Psoas muscle (tissue), 8 donors: ENCODE measurements around the gene NINJ1. TPM values are rescaled to one million over a fixed set of nuclear protein-coding genes. Genes with fewer than 3 reads are reported as not detected.

ENCODE experiments used
- ATAC-seq, 4 donors: fragments of 200-7000 bp; cut with Tn5 transposase; one replicate each; pipeline ENCODE4 v1.9.1; 2020; ENCODE audit warnings: moderate library complexity in 3 of 4, mild to moderate bottlenecking in 2 of 4
- DNase-seq, 2 donors: peaks; one replicate each; pipeline ENCODE4 v3.0.0-alpha.2; 2020
- H3K27ac ChIP-seq: fragments of 200-600 bp; one replicate; pipeline ENCODE4 v1.8.0; 2022
- H3K27me3 ChIP-seq, 3 donors: fragments of 200-600 bp in 1 of 3; one replicate each; pipeline versions ENCODE4 v1.6.1 to v1.8.0; 2013 to 2022; ENCODE audit warnings: low read length in 2 of 3, mild to moderate bottlenecking in 2 of 3, moderate library complexity in 1 of 3; ENCODE audit not compliant: insufficient read depth in 3 of 3
- H3K36me3 ChIP-seq, 2 donors: fragments of 200-600 bp in 1 of 2; one replicate each; pipeline versions ENCODE4 v1.6.1 to v1.8.0; 2013 to 2022; ENCODE audit warnings: low read depth in 1 of 2, mild to moderate bottlenecking in 1 of 2, moderate library complexity in 1 of 2; ENCODE audit not compliant: insufficient read depth in 1 of 2
- H3K4me1 ChIP-seq: fragments of 200-600 bp; one replicate; pipeline ENCODE4 v1.8.0; 2022
- H3K4me3 ChIP-seq: fragments of 200-600 bp; one replicate; pipeline ENCODE4 v1.8.0; 2022; ENCODE audit warnings: mild to moderate bottlenecking
- H3K9me3 ChIP-seq: fragments of 200-600 bp; one replicate; pipeline ENCODE4 v1.8.0; 2022
- WGBS, 3 donors: extraction: QIAGEN DNeasy Blood & Tissue Kit; methylation state at CpG; one replicate each; pipeline versions ENCODE4 v1.1.6 to v1.1.7; 2013; 5-methylcytosine and 5-hydroxymethylcytosine counted together
- intact Hi-C, 2 donors: fragments of 100-400 bp; cut with DNase I; formaldehyde crosslinking; loops; one replicate each; pipeline versions ENCODE4 v1.11.0 to v1.14.2; 2022
- polyA plus RNA-seq, 3 donors: library from polyadenylated mRNA; stranded (reverse); fragments of 200-250 nt; gene quantifications; one replicate each; pipeline ENCODE4 v1.2.3, GENCODE V29; 2013
- total RNA-seq, 4 donors: library from RNA; stranded (reverse); fragmentation: NEBNext Ultra II Directional in 2 of 4; extraction: Animal tissue kit (Norgen Biotek cat#: 25700) in 2 of 4; gene quantifications; one replicate each; pipeline versions ENCODE4 v1.2.1 to v1.2.4, GENCODE V29; 2021 to 2023
- TF ChIP-seq, protein P1 (sequence below): fragments of 200-600 bp; IDR thresholded peaks from one replicate; pipeline ENCODE4 v1.8.0; 2022; ENCODE audit warnings: antibody characterized with exemption
- donor health status: healthy with polysubstance abuse.
- donor health status: DM: no; HTN: no; CAD: no; lungs with moderate emphysema.
- donor health status: Bipolar disorder and iron deficiency.
- donor health status: healthy.
- donor health status: DM: yes; HTN: yes; CAD: no.
- donor health status: DM: no; HTN: no; CAD: no.
- donor health status: DM: no; HTN: no; CAD: no.
- donor health status: DM: yes; HTN: yes; CAD: no.

Gene NINJ1
- total and polyA plus RNA-seq, 7 donors: 17.8 to 40.1 (median 21.3) TPM

DNA sequence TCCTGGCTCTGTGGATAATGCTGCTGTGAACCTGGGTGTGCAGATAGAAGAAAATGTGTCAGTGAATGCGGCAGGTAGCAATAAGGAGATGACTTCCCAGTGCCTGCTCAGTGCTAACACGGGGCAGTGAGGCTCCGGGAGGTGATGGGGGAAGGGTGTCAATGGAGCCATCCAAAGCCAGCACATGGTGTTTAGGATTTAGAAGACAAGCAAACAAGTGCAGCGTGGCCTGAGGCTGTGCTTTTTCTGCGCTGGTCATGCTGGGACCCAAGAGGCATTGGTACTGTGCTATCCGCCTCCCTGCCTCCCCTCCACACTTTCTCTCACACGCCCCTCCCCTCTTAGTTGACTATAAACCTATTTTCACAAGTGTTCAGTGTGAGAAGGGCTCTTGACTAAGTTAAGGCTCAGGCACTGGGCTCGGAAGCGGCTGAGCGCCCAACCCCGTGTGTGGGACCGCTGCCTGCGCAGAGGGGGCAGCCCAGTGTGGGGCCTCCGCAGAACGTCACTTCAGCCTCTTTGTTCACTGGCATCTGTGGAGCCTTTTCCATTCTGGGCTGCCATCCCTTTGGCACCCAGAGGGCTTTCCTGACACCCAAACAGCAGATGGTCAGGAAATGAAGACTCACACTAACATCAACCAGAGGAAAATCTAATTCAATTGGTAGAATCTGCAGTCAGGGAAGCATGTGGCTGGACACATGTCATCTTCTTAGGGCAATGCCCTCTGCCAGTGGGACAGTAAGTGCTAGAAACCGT, 21.8 kb upstream of the NINJ1 start:
- no peak overlapping the region for H3K27ac ChIP-seq
- ATAC-seq: peak in 2 of 4 donors; percentile 16 to 60

DNA sequence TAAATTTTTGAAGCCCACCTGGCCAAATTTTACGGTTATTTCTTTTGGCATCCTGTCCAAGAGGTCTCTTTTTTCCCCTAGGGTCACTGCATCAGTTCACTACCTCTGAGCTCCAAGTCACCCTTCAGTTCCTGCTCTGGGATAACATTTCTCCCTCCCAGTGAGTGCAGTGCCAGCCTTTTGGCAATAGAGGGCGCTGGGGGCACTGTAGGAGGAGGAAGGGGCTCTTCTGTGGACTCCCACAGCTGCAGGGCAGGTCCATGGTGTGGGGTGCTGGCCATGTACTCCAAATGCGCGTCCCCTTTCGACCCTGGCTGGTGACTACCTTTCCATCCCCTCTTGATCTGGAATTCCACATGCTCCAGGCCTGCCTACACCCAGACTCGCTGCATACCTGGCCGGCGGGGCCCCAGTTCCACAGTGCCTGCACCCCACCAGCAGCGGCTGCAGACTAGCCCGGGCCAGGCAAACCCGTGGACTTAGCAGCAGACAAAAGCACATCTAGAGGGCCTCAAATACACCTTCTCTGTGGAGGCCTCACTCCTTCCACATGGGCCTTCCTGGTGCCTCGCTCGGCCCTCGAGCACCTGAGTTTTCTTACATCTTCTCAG, 20.3 kb upstream of the NINJ1 start:
- Histone ChIP-seq H3K27ac (no peak overlapping the region), H3K36me3 (no peaks in the 10 kb centered on the region), H3K9me3 (no peaks in the 10 kb centered on the region), H3K27me3 (no peaks in the 10 kb centered on the region), H3K4me1 (no peaks in the 10 kb centered on the region), H3K4me3 (no peak overlapping the region)
- ATAC-seq (peak; percentile 33 to 62 (median 45)), DNase-seq (no peak)
- intact Hi-C loops: no loop called here
- TF ChIP-seq, protein P1, sequence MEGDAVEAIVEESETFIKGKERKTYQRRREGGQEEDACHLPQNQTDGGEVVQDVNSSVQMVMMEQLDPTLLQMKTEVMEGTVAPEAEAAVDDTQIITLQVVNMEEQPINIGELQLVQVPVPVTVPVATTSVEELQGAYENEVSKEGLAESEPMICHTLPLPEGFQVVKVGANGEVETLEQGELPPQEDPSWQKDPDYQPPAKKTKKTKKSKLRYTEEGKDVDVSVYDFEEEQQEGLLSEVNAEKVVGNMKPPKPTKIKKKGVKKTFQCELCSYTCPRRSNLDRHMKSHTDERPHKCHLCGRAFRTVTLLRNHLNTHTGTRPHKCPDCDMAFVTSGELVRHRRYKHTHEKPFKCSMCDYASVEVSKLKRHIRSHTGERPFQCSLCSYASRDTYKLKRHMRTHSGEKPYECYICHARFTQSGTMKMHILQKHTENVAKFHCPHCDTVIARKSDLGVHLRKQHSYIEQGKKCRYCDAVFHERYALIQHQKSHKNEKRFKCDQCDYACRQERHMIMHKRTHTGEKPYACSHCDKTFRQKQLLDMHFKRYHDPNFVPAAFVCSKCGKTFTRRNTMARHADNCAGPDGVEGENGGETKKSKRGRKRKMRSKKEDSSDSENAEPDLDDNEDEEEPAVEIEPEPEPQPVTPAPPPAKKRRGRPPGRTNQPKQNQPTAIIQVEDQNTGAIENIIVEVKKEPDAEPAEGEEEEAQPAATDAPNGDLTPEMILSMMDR: peak; percentile 40
- 79 to 81% (median 81%) methylated on average over 14 of the region's 14 CpGs for WGBS, 3 donors

More for the DNA sequence above, 21.8 kb upstream of the NINJ1 start:
- Histone ChIP-seq H3K4me1 (peaks cover 3% of the 10 kb centered on the region), H3K9me3 (no peaks in the 10 kb centered on the region), H3K4me3 (no peak overlapping the region), H3K36me3 (no peaks in the 10 kb centered on the region), H3K27me3 (no peaks in the 10 kb centered on the region)
- DNase-seq: no peak
- WGBS, 3 donors: 55 to 68% (median 56%) methylated on average over 16 of the region's 16 CpGs
- TF ChIP-seq, protein P1: no peak
- intact Hi-C loops: no loop called here

DNA sequence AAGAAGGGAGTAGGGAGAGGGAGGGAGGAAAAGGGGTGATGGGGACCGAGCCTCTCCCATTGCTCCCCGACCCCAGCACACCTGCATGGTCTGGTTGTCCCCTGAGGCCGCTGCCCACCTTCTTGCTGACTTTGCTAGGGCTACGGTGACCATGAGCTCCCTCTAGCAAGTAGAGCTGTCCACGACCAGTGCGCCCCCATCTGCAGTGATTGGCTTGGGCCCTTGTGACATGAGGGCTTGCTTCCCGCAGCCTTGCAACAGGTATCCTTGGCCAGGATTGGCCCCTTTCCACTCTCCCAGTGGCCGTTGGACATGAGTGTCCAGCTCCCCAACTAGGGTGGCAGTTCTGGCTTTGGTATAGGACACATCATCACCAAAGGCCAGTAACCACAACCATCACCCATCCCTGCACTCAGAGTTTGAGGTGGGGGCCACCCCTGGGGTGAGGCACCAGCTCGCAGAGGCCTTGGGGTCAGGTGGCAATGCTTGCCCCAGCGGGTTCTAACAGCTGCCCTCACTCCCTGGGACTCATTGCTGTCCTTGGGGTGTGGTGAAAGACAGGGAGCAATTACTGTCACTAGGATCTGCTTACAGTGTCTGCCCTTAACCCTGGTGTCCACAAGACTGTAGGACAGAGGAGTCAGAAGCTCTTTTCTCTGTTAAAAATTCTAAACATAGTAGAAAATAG, 17.2 kb upstream of the NINJ1 start:
- 84 to 91% (median 84%) methylated on average over 9 to 10 of the region's 10 CpGs for WGBS, 3 donors
- DNase-seq (no peak), ATAC-seq (peak in 2 of 4 donors; percentile 58 to 60)
- Histone ChIP-seq H3K27ac (no peak overlapping the region), H3K36me3 (no peaks in the 10 kb centered on the region), H3K4me3 (no peak overlapping the region), H3K4me1 (no peaks in the 10 kb centered on the region), H3K9me3 (no peaks in the 10 kb centered on the region), H3K27me3 (no peaks in the 10 kb centered on the region)
- intact Hi-C loops: no loop called here
- TF ChIP-seq, protein P1: no peak

DNA sequence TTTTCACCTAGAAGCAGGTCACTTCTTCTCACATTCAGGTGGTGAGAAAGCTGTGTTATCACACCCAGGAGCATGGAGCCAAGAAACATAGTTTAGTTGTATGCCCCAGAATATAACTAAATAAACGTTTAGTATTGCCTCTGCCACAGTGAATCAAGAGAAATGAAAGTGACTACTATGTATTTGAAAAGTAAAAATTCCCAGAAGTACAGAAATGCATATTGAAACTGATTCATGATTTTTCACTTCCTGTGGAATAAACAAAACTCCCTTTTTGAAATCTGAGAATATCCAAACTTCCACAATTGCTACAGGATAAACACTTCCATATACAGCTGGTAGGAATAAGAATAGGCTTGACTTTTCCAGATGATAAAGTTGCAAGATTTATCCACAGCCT, 15.3 kb upstream of the NINJ1 start:
- TF ChIP-seq, protein P1: no peak
- Histone ChIP-seq H3K4me3 (no peak overlapping the region), H3K4me1 (peaks cover 5% of the 10 kb centered on the region), H3K27me3 (no peaks in the 10 kb centered on the region), H3K36me3 (no peaks in the 10 kb centered on the region), H3K27ac (no peak overlapping the region), H3K9me3 (no peaks in the 10 kb centered on the region)
- intact Hi-C loops: no loop called here
- no peak for ATAC-seq
- no peak for DNase-seq
- 38 to 61% (median 50%) methylated on average over 1 of the region's 1 CpG for whole genome bisulfite sequencing, 3 donors
